Stimulated activated CD8-positive, alpha-beta memory T cell treated with anti-CD3 and anti-CD28 coated beads, Interleukin-7, amount 100 ng/mL, for 24 hours (primary cell): ENCODE results near the gene MRPL28.
"Not testable (repeated sequence)": the region's sequence is repeated elsewhere in the genome, so short reads cannot be mapped to it uniquely, and the experiment has no call there.

Experiments
- DNase-seq: peaks from one replicate; pipeline ENCODE4 v3.0.0-alpha.2; 2020; ENCODE audit warnings: low read depth

The MRPL28 gene

DNA sequence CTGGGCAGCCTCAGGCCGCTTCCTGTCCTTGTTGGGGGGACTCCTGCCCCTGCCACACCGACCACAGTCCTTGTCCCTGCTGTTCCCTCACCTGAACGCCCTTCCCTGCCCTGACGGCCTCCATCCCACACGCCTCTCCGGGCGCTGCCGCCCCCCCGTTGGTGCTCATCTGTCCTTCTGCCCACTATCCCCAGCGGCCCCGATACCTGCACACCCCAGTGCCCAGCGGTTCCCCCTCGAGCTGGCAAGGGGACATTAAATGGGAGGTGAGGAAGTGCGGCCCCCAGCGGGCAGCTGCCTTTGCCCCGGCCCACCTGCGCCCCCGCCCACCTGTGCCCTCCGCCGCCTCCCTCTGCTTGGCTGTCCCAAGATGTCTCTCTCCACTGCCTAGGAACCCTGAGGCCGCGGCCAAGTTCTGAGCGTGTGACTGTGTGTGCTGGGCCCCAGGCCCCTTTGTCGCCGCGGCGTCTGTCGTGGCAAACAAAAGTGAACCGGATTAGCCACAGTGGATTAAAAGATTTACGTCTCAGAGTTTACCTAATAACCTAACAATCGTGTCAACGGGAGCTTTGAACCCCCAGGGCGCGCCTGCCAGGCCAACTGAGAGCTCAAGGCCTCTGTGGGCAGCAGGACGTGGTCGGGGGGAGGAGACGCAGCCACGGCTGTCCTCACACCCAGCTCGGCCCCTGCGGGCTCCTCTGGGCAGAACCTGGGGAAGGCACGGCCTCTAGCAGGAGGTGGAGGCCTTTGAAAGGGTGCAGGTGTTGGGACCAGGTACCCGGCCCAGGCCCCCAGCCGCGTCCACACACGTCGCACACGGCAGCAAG is 10.3 kb downstream of the MRPL28 start:
- no peak for DNase-seq

- DNase-seq, result no peak
These were observed 11.1 kb downstream of the MRPL28 start for GRCh38 chr16:359067-359763.

DNA sequence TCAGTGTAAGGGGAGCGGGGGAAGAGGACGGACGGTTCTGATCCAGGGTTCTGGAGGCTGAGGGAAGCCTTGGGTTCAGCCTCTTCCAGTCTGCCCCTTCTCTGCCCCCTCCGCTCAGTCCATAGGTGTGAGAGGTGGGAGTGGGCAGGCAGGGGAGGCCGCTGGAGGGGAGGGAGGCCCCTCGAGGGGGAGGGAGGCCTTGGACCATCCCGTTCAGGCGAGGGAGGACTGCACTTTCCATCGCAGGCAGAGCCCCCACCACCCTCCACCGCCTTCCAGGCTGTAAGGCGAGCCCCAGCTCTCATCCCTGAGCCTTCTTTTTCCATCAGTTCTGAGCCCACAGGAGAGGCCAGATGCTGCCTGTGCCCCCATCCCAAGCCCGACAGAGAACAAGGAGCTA is 13.6 kb downstream of the MRPL28 start:
- DNase-seq, result no peak

- DNase-seq, result no peak
These were observed 15.3 kb downstream of the MRPL28 start for GRCh38 chr16:354971-355461.

GRCh38 chr16:354291-354881 is 16.0 kb downstream of the MRPL28 start:
- no peak for DNase-seq

DNA sequence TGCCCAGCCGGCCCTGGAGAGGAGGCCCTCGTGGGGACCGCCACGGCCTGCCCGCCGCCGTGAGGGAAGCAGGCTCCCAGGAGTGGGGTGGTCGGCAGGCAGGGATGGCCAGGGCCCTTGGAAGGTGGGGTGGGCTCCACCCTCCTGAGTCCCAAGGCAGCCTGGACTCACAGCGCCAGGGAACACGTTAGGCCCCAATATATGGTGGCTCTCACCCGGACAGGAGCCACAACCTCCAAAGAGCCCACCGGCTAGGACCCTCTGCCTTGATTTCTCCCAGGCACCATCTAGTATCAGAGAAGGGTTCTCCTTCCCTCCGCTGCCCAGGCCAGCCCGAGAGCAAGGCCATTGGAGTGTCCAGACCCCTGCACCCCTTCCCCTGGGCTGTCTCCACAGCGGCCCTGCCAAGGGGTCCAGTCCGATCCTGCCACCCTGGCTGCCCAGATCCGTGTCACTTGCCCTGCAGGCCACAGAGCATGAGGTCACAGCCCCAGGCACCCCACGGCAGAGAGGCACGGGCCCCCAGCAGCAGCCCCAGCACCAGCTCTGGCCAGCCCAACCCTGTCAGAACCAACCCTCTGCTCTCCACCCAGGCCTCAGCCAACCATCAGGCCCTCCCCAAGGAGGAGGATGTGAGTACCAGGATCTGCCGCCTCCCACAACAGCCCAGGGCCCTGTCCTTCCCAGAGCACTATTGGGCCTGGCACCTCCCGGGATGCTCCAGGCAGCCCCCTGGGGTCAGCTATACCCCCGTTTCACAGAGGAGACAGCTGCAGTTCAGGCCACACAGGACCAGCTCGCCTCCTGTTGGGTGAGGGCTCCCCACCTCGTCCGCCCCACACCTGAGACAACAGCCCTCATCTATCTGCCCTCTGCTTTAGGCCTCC is 16.7 kb downstream of the MRPL28 start:
- no peak for DNase-seq

DNA sequence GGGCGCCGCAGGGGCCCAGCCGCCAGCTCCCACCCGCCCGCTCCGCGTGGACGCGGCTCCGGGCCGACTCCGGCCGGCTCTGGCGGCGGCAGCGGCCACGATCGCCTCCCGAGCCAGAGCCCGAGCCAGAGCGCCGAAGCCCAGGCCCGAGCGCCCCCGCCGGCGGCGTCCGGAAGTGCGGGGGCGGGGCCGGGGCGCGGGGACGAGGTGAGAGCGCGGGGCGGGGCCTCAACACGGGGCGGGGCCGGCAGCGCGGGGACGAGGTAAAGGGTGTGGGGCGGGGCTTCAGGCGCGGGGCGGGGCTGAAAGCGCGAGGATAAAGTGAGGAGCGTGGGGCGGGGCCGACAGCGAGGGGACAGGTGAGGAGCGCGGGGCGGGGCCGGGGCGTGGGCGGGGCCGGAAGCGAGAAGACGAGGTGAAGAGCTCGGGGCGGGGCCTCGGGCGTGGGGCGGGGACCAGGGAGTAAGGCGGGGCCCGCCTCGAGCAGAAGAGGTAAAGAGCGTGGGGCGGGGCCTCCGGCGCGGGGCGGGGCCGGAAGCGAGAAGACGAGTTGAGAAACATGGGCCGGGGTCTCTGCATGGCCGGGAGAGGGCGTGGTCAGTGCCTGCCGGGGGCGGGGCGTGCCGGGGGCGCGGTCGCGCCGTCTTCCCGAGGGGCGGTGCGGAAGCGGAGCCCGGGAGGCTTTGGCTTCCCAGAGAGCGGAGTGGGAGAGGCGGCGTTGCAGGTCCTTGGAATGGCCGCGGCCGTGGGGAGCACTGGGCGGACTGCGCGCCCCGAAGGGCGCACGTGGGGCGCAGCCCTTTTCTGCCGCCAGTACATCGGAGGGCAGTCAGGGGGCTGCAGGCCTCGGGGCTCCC is 17.6 kb downstream of the MRPL28 start, which contains the start of gene AXIN1:
TSS of gene AXIN1 (minus strand) at position 177 of the 857 bp plus-strand sequence. CDS start 5,698 bp downstream, outside the sequence.
- peak; percentile 100 for DNase-seq

DNA sequence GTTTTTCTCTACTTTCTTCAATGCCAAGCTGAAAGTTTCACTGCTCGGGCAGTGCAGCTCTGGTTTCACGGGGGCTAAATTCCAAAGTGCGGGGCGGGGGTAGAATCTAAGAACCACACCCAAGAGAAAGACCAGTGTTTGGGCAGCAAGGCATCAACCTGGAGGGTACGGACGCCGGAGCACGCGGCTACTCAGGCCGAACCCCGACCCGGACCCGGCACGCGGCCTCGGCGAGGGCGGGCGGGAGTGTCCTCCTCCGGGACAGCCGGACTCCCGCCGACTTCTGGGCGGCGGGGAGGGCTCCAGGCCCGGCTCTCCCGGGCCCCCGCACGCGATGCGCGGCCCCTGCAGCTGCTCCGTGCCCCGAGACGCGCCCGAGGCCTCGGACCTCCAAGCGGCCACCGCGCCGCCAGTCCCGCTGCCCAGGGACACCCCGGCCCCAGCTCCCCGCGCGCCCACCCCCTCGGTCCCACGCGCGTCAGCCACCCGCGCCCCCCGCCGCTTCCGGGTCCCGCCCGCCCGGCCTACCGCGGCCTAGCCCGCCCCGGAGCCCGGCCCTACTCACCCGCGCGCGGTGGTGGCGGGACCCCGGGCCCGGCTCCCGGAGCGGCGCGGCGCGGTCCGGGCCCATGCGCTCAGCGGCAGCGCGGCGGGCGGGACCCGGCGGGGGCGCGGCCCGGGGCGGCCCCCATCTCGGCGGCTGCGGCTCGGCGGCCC is 18.4 kb downstream of the MRPL28 start:
- no peak for DNase-seq

GRCh38 chr16:350203-350602 is 20.1 kb downstream of the MRPL28 start:
- no peak for DNase-seq

- DNase-seq, result no peak
These were observed 21.1 kb downstream of the MRPL28 start for GRCh38 chr16:349211-349610.

DNA sequence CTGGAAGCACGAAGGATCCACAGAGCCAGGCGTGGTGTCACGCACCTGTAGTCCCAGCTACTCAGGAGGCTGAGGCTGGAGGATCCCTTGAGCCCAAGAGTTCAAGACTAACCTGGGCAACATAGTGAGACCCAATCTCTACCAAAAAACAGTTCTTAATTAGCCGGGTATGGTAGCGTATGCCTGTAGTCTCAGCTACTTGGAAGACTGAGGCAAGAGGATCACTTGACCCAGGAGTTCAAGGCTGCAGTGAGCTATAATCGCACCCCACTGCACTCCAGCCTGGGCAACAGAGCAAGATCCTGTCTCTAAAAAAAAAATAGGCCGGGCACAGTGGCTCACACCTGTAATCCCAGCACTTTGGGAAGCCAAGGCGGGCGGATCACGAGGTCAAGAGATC is 21.8 kb downstream of the MRPL28 start:
- not testable (repeated sequence) for DNase-seq

DNA sequence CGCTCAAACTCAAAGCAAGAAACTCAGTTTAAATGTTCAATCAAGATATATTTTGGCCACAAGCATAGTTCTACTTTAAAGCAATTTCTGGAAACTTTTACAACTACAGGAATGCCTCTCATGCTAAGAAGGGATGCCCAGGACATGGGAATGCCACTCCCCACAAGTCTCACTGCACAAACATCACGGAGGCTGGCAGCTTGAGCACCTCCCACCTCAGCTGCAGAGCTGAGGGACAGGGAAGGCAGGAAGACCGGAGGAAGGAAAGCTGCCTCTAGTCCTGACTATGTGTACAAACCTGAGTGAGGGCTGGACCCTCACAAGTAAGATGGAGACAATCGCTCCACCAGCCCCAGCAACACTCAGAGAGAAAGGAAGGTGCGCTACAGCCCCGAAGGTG is 23.1 kb downstream of the MRPL28 start:
- no peak for DNase-seq

GRCh38 chr16:346587-346986 is 23.8 kb downstream of the MRPL28 start:
- no peak for DNase-seq

- no peak for DNase-seq
These were observed 24.6 kb downstream of the MRPL28 start for GRCh38 chr16:345772-346171.

GRCh38 chr16:342455-343213 is 27.7 kb downstream of the MRPL28 start:
- DNase-seq, result no peak

DNA sequence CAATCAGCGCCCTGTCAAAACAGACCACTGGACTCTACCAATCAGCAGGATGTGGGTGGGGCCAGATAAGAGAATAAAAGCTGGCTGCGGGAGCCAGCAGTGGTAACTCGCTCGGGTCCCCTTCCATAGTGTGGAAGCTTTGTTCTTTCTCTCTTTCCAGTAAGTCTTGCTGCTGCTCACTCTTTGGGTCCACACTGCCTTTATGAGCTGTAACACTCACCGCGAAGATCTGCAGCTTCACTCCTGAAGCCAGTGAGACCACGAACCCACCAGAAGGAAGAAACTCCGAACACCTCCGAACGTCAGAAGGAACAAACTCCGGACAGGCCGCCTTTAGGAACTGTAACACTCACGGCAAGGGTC is 28.4 kb downstream of the MRPL28 start:
- not testable (repeated sequence) for DNase-seq

GRCh38 chr16:341095-341973 is 29.0 kb downstream of the MRPL28 start:
- DNase-seq, result not testable (repeated sequence)

DNA sequence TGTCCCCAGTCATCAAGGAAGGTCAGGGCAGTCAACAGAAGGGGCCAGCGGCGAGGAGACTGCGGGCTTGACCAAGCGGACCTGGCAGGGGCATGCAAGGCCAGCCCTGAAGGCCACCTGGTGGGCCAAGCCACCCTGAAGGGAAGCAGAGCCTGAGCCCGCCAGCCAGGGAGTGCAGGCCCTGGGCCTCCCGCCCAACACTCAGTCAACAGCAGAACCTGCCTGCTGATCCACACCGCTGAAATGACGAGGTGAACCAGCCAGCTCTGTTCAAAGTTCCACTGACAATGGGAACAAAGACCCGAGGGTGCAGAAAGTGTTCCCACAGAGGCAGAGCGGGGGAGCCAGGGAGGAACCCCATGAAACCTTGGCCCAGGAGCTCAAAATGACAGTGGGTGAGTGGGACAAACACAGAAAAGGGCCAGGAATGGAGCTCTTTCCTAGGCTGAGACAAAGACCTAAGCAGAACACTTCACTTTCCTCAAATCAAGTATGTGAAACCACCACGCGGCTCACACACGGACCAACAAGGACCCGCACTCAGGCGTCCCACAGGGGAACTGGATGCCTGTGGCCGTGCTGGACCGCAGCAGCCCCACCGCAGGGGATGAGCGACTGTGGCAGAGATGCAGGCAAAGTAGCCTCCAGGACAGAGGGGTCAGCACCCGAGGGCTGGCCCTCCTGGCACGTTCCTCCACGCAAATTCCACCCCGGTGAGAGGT is 29.8 kb downstream of the MRPL28 start:
- no peak for DNase-seq
